Activated CD4-positive, alpha-beta T cell treated with anti-CD3 and anti-CD28 coated beads for 24 hours (primary cell): Measurements from ENCODE around the gene CLSTN3.
"Not testable (repeated sequence)": the region's sequence is repeated elsewhere in the genome, so short reads cannot be mapped to it uniquely, and the experiment has no call there.

ENCODE experiments used
- DNase-seq, 2 donors: peaks; one replicate each; pipeline ENCODE4 v3.0.0-alpha.2; 2020; ENCODE audit warnings: low read depth in 2 of 2

The CLSTN3 gene

GRCh38 chr12:7103837-7104584 is 26.2 kb upstream of the CLSTN3 start:
- DNase-seq = no peak

GRCh38 chr12:7106082-7106481 is 24.1 kb upstream of the CLSTN3 start:
- no peak for DNase-seq

GRCh38 chr12:7107181-7107580 is 23.0 kb upstream of the CLSTN3 start:
- not testable (repeated sequence) for DNase-seq

- DNase-seq = no peak
Observed at GRCh38 chr12:7107636-7108002, 22.6 kb upstream of the CLSTN3 start.

- peak; percentile 53 to 70 for DNase-seq
Observed at GRCh38 chr12:7108003-7108795, 22.0 kb upstream of the CLSTN3 start.

- DNase-seq = peak; percentile 84
Observed at GRCh38 chr12:7108796-7109571, 21.2 kb upstream of the CLSTN3 start, which contains the start of gene C1RL. TSS of gene C1RL (minus strand) at chr12:7109214. CDS start at chr12:7109180, 34 bp downstream.

- DNase-seq = no peak
Observed at GRCh38 chr12:7109572-7109920, 20.6 kb upstream of the CLSTN3 start.

- DNase-seq = no peak
Observed at GRCh38 chr12:7110661-7111060, 19.5 kb upstream of the CLSTN3 start.

GRCh38 chr12:7112041-7112440 is 18.1 kb upstream of the CLSTN3 start:
- DNase-seq = no peak

- no peak for DNase-seq
Observed at GRCh38 chr12:7113389-7113871, 16.7 kb upstream of the CLSTN3 start.

GRCh38 chr12:7114008-7114407 is 16.2 kb upstream of the CLSTN3 start:
- DNase-seq = no peak

- no peak for DNase-seq
Observed at GRCh38 chr12:7114851-7115250, 15.3 kb upstream of the CLSTN3 start.

- no peak for DNase-seq
Observed at GRCh38 chr12:7116196-7116595, 14.0 kb upstream of the CLSTN3 start.

GRCh38 chr12:7116916-7117315 is 13.3 kb upstream of the CLSTN3 start:
- DNase-seq = no peak

- no peak for DNase-seq
Observed at GRCh38 chr12:7117670-7118069, 12.5 kb upstream of the CLSTN3 start.

- DNase-seq = no peak
Observed at GRCh38 chr12:7118881-7119280, 11.3 kb upstream of the CLSTN3 start.

- no peak for DNase-seq
Observed at GRCh38 chr12:7120166-7120565, 10.0 kb upstream of the CLSTN3 start.

GRCh38 chr12:7121324-7121723 is 8.8 kb upstream of the CLSTN3 start:
- no peak for DNase-seq

GRCh38 chr12:7122811-7123769 is 7.1 kb upstream of the CLSTN3 start:
- DNase-seq = no peak

- DNase-seq = no peak
Observed at GRCh38 chr12:7123806-7124522, 6.2 kb upstream of the CLSTN3 start.
